WI38 (cell line): ENCODE results near the gene MEF2A.

ENCODE experiments used
- H3K4me3 ChIP-seq: 2 replicates; pipeline ENCODE4 v1.5.1; 2011; ENCODE audit warnings: low read depth, mild to moderate bottlenecking, control low read depth, low read length
- CTCF ChIP-seq: IDR thresholded peaks from 2 replicates; pipeline ENCODE4 v1.5.1; 2012; ENCODE audit warnings: low read depth, mild to moderate bottlenecking, control low read depth, low read length

The MEF2A gene

GRCh38 chr15:99721104-99721778 lies 155.5 kb downstream of the MEF2A start:
- H3K4me3 ChIP-seq, result no peak overlapping the region
- TF ChIP-seq CTCF, result no peak

- no peak for TF ChIP-seq CTCF
- H3K4me3 ChIP-seq, result no peak overlapping the region
Measured at GRCh38 chr15:99721896-99722295, 156.1 kb downstream of the MEF2A start.

- no peak overlapping the region for H3K4me3 ChIP-seq
Measured at GRCh38 chr15:99722406-99722805, 156.6 kb downstream of the MEF2A start.

GRCh38 chr15:99726333-99726732 lies 160.5 kb downstream of the MEF2A start:
- H3K4me3 ChIP-seq, result no peak overlapping the region
- TF ChIP-seq CTCF, result no peak

More at GRCh38 chr15:99722406-99722805, 156.6 kb downstream of the MEF2A start:
- no peak for TF ChIP-seq CTCF

GRCh38 chr15:99727330-99727729 lies 161.5 kb downstream of the MEF2A start:
- H3K4me3 ChIP-seq, result no peak overlapping the region
- TF ChIP-seq CTCF, result no peak

- H3K4me3 ChIP-seq, result no peak overlapping the region
- TF ChIP-seq CTCF, result no peak
Measured at GRCh38 chr15:99727733-99728132, 161.9 kb downstream of the MEF2A start.

- H3K4me3 ChIP-seq, result no peak overlapping the region
- no peak for TF ChIP-seq CTCF
Measured at GRCh38 chr15:99728916-99729315, 163.1 kb downstream of the MEF2A start.
